NB4 (cell line): ENCODE data around the gene HIC1.

Experiments used
- CTCF ChIP-seq: IDR thresholded peaks from one replicate; pipeline ENCODE4 v1.5.1; 2012; ENCODE audit warnings: low read depth, low read length
- POLR2A ChIP-seq: IDR thresholded peaks from 2 replicates; pipeline ENCODE4 v1.6.1; 2011; ENCODE audit warnings: mild to moderate bottlenecking; ENCODE audit not compliant: insufficient read length; ENCODE audit errors: extremely low read depth

GRCh38 chr17:2037155-2037554 lies 17.7 kb upstream of the HIC1 start:
- no peak for TF ChIP-seq POLR2A
- TF ChIP-seq CTCF, result no peak
